ENCODE data around the gene LRRTM4. TPM values are rescaled to one million over a fixed set of nuclear protein-coding genes. Genes with fewer than 3 reads are reported as not detected.

LRRTM4 gene
- total RNA-seq, 1 experiment from 2014 or later, result 12.0 TPM

DNA sequence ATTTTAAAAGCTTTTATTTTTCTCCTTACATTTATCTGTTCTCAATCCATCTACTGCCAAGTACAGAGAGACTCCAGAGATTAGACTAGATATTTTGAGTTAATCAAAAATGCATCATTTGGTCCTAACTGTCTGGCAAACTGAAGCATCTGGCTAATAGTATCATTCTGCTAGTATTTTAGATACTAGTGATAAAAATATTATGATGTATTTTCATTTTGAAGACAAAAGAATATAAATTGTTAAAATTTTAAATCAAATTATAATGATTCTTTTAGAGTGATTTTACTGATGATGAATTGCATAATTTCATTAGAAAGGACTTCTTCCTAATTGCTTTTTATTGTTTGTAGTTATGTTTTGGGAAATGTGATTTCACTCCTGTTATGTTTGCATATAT, 584.0 kb downstream of the LRRTM4 start:
- H3K4me2 ChIP-seq (ENCODE audit: insufficient read depth, insufficient read length, low read length), result no peak overlapping the region
- H4K20me1 ChIP-seq (ENCODE audit: control insufficient read depth, insufficient read depth, insufficient read length), result no peaks in the 10 kb centered on the region
- no peaks in the 10 kb centered on the region for H3K79me1 ChIP-seq (ENCODE audit: insufficient read depth, low read depth, low read length, poor library complexity, severe bottlenecking)
- no peak overlapping the region for H2BK12ac ChIP-seq (ENCODE audit: insufficient read length, low read depth, low read length)
- no peak overlapping the region for H2BK120ac ChIP-seq (ENCODE audit: low read depth, low read length, poor library complexity, severe bottlenecking)
- peaks cover 3 to 4% of the 10 kb centered on the region in 2 experiments; a peak in 3 of 4 replicates for H3K4me1 Mint-ChIP-seq
- H3K18ac ChIP-seq (ENCODE audit: insufficient read length, low read depth, low read length), result no peak overlapping the region
- H3K27me3 Mint-ChIP-seq (ENCODE audit: low read depth), result no peaks in the 10 kb centered on the region
- no peak overlapping the region for H3K56ac ChIP-seq (ENCODE audit: insufficient read length, low read depth, low read length)
- H2AK5ac ChIP-seq (ENCODE audit: insufficient read length, low read length), result no peak overlapping the region
- H2BK5ac ChIP-seq (ENCODE audit: insufficient read length, low read length), result no peak overlapping the region
- no peak overlapping the region for H3K4ac ChIP-seq (ENCODE audit: low read depth, low read length)
- H4K8ac ChIP-seq (replicated peaks; ENCODE audit: insufficient read length, low read depth, low read length), result no peak overlapping the region
- no peak overlapping the region for H3K9ac ChIP-seq (ENCODE audit: extremely low read depth, insufficient read length, low read length)
- H3K27me3 ChIP-seq (ENCODE audit: insufficient read depth, low read length), result no peaks in the 10 kb centered on the region
- H3K4me1 ChIP-seq (ENCODE audit: insufficient read depth, low read length), result no peaks in the 10 kb centered on the region
- H2AFZ ChIP-seq (ENCODE audit: low read length), result no peak overlapping the region
- no peak overlapping the region for H3T11ph ChIP-seq (ENCODE audit: low read length)
- no peak overlapping the region for H3K4me3 Mint-ChIP-seq
- no peak overlapping the region for H2BK15ac ChIP-seq (ENCODE audit: low read depth, low read length)
- peaks cover 0 to 5% (median 0%) of the 10 kb centered on the region in 3 experiments; a peak in 1 of 7 replicates for H3K36me3 Mint-ChIP-seq (ENCODE audit: insufficient read depth in 1 of 3, low read depth in 3 of 3)
- peaks cover 0 to 2% of the 10 kb centered on the region in 2 experiments; a peak in 3 of 5 replicates for H3K9me3 Mint-ChIP-seq
- H2BK20ac ChIP-seq (ENCODE audit: low read depth, low read length, poor library complexity, severe bottlenecking), result no peak overlapping the region
- no peak overlapping the region for H3K23ac ChIP-seq (ENCODE audit: insufficient read length, low read depth, low read length)
- no peak overlapping the region for H3K27ac Mint-ChIP-seq
- no peaks in the 10 kb centered on the region for H3K23me2 ChIP-seq (ENCODE audit: insufficient read length, low read depth, low read length, poor library complexity, severe bottlenecking)
- DNase-seq, result no peak
- H3K79me2 ChIP-seq (ENCODE audit: insufficient read depth, low read length), result no peaks in the 10 kb centered on the region
- H3K27ac ChIP-seq (ENCODE audit: insufficient read length, low read depth, low read length), result no peak overlapping the region
- no peak overlapping the region for H3K14ac ChIP-seq (ENCODE audit: insufficient read depth, low read length)
- H4K5ac ChIP-seq (ENCODE audit: insufficient read length, low read depth, low read length), result no peak overlapping the region
- TF ChIP-seq, protein P1, sequence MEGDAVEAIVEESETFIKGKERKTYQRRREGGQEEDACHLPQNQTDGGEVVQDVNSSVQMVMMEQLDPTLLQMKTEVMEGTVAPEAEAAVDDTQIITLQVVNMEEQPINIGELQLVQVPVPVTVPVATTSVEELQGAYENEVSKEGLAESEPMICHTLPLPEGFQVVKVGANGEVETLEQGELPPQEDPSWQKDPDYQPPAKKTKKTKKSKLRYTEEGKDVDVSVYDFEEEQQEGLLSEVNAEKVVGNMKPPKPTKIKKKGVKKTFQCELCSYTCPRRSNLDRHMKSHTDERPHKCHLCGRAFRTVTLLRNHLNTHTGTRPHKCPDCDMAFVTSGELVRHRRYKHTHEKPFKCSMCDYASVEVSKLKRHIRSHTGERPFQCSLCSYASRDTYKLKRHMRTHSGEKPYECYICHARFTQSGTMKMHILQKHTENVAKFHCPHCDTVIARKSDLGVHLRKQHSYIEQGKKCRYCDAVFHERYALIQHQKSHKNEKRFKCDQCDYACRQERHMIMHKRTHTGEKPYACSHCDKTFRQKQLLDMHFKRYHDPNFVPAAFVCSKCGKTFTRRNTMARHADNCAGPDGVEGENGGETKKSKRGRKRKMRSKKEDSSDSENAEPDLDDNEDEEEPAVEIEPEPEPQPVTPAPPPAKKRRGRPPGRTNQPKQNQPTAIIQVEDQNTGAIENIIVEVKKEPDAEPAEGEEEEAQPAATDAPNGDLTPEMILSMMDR (conservative IDR thresholded peaks at IDR 0.05), result no peak
- H3K9me3 ChIP-seq (ENCODE audit: control insufficient read depth, low read depth, low read length), result no peaks in the 10 kb centered on the region
- H4K91ac ChIP-seq (ENCODE audit: insufficient read length, low read depth, low read length), result no peak overlapping the region
